H9 (cell line): ENCODE measurements around the gene CAPN12. TPM values are rescaled to one million over a fixed set of nuclear protein-coding genes. Genes with fewer than 3 reads are reported as not detected.

Experiments
- DNase-seq: peaks from one replicate; pipeline ENCODE4 v3.0.0-alpha.2; 2017
- H2AFZ ChIP-seq: one replicate; pipeline ENCODE4 v1.6.1; 2013; ENCODE audit warnings: mild to moderate bottlenecking, low read length, control low read depth, moderate library complexity
- H2AK5ac ChIP-seq: 2 replicates; pipeline ENCODE4 v1.6.1; 2013; ENCODE audit warnings: low read length, control low read depth, mixed read lengths; ENCODE audit not compliant: insufficient read length
- H2BK120ac ChIP-seq: one replicate; pipeline ENCODE4 v1.6.1; 2013; ENCODE audit warnings: low read depth, mild to moderate bottlenecking, low read length, control low read depth, inconsistent platforms; ENCODE audit not compliant: poor library complexity, severe bottlenecking
- H2BK12ac ChIP-seq: 2 replicates; pipeline ENCODE4 v1.6.1; 2013; ENCODE audit warnings: low read length, control low read depth, mixed read lengths, low read depth; ENCODE audit not compliant: insufficient read length
- H2BK15ac ChIP-seq: 2 replicates; pipeline ENCODE4 v1.6.1; 2013; ENCODE audit warnings: low read depth, low read length, control low read depth
- H2BK20ac ChIP-seq: one replicate; pipeline ENCODE4 v1.6.1; 2013; ENCODE audit warnings: low read depth, mild to moderate bottlenecking, low read length, control low read depth, inconsistent platforms; ENCODE audit not compliant: poor library complexity, severe bottlenecking
- H2BK5ac ChIP-seq: 2 replicates; pipeline ENCODE4 v1.6.1; 2013; ENCODE audit warnings: low read length, control low read depth, mixed read lengths; ENCODE audit not compliant: insufficient read length
- H3K14ac ChIP-seq: 2 replicates; pipeline ENCODE4 v1.6.1; 2013; ENCODE audit warnings: low read length, control low read depth; ENCODE audit not compliant: insufficient read depth
- H3K18ac ChIP-seq: 2 replicates; pipeline ENCODE4 v1.6.1; 2013; ENCODE audit warnings: low read depth, mild to moderate bottlenecking, mixed read lengths, low read length, control low read depth; ENCODE audit not compliant: insufficient read length
- H3K23ac ChIP-seq: 2 replicates; pipeline ENCODE4 v1.6.1; 2013; ENCODE audit warnings: low read length, control low read depth, mixed read lengths, low read depth; ENCODE audit not compliant: insufficient read length
- H3K23me2 ChIP-seq: 2 replicates; pipeline ENCODE4 v1.6.1; 2013; ENCODE audit warnings: low read depth, mild to moderate bottlenecking, mixed read lengths, low read length, control low read depth; ENCODE audit not compliant: insufficient read length, poor library complexity, severe bottlenecking
- H3K27ac ChIP-seq: 2 replicates; pipeline ENCODE4 v1.5.1; 2013; ENCODE audit warnings: low read length, control low read depth, mixed read lengths, low read depth; ENCODE audit not compliant: insufficient read length
- H3K27me3 ChIP-seq: 2 replicates; pipeline ENCODE4 v1.6.1; 2013; ENCODE audit warnings: low read length, control low read depth, inconsistent platforms; ENCODE audit not compliant: insufficient read depth
- H3K4ac ChIP-seq: 2 replicates; pipeline ENCODE4 v1.6.1; 2013; ENCODE audit warnings: low read depth, mild to moderate bottlenecking, control low read depth, inconsistent platforms, low read length, moderate library complexity
- H3K4me1 ChIP-seq: 2 replicates; pipeline ENCODE4 v1.6.1; 2013; ENCODE audit warnings: low read length, control low read depth, inconsistent platforms; ENCODE audit not compliant: insufficient read depth
- H3K4me2 ChIP-seq: 2 replicates; pipeline ENCODE4 v1.6.1; 2013; ENCODE audit warnings: low read length, control low read depth, mixed read lengths; ENCODE audit not compliant: insufficient read length, insufficient read depth
- H3K56ac ChIP-seq: 2 replicates; pipeline ENCODE4 v1.6.1; 2013; ENCODE audit warnings: low read depth, mild to moderate bottlenecking, mixed read lengths, low read length, control low read depth; ENCODE audit not compliant: insufficient read length
- H3K79me1 ChIP-seq: 2 replicates; pipeline ENCODE4 v1.6.1; 2013; ENCODE audit warnings: low read depth, mild to moderate bottlenecking, moderate library complexity, low read length, control low read depth, inconsistent platforms; ENCODE audit not compliant: insufficient read depth, poor library complexity, severe bottlenecking
- H3K79me2 ChIP-seq: 2 replicates; pipeline ENCODE4 v1.6.1; 2013; ENCODE audit warnings: low read length, control low read depth, inconsistent platforms; ENCODE audit not compliant: insufficient read depth
- H3K9ac ChIP-seq: 2 replicates; pipeline ENCODE4 v1.6.1; 2013; ENCODE audit warnings: low read length, control low read depth, mixed read lengths; ENCODE audit not compliant: insufficient read length; ENCODE audit errors: extremely low read depth
- H3K9me3 ChIP-seq: one replicate; pipeline ENCODE4 v1.6.1; 2013; ENCODE audit warnings: low read depth, low read length, inconsistent platforms; ENCODE audit not compliant: control insufficient read depth
- H3T11ph ChIP-seq: one replicate; pipeline ENCODE4 v1.6.1; 2013; ENCODE audit warnings: mild to moderate bottlenecking, low read length, control low read depth, inconsistent platforms
- H4K20me1 ChIP-seq: one replicate; pipeline ENCODE4 v1.6.1; 2013; ENCODE audit not compliant: control insufficient read depth, insufficient read length, insufficient read depth
- H4K5ac ChIP-seq: 2 replicates; pipeline ENCODE4 v1.6.1; 2013; ENCODE audit warnings: low read depth, mild to moderate bottlenecking, mixed read lengths, low read length, control low read depth; ENCODE audit not compliant: insufficient read length
- H4K8ac ChIP-seq: replicated peaks from 2 replicates; pipeline ENCODE4 v1.6.1; 2013; ENCODE audit warnings: low read length, control low read depth, mixed read lengths, low read depth; ENCODE audit not compliant: insufficient read length
- H4K91ac ChIP-seq: 2 replicates; pipeline ENCODE4 v1.6.1; 2013; ENCODE audit warnings: low read depth, mild to moderate bottlenecking, moderate library complexity, mixed read lengths, low read length, control low read depth; ENCODE audit not compliant: insufficient read length
- H3K27ac Mint-ChIP-seq, 3 experiments: 2 replicates in 2 of 3; 3 replicates in 1 of 3; pipeline ENCODE4 v1.8.0; 2020 to 2021; ENCODE audit warnings: mixed read lengths in 3 of 3, mild to moderate bottlenecking in 1 of 3, moderate library complexity in 1 of 3
- H3K27me3 Mint-ChIP-seq: 2 replicates; pipeline ENCODE4 v1.8.0; 2021; ENCODE audit warnings: low read depth, mild to moderate bottlenecking, moderate library complexity, mixed read lengths
- H3K36me3 Mint-ChIP-seq, 3 experiments: 2 replicates in 2 of 3; 3 replicates in 1 of 3; pipeline ENCODE4 v1.8.0; 2020 to 2021; ENCODE audit warnings: low read depth in 3 of 3, mixed read lengths in 3 of 3; ENCODE audit not compliant: insufficient read depth in 1 of 3
- H3K4me1 Mint-ChIP-seq, 2 experiments: 2 replicates each; pipeline ENCODE4 v1.8.0; 2020; ENCODE audit warnings: mixed read lengths in 2 of 2
- H3K4me3 Mint-ChIP-seq, 2 experiments: 2 replicates in 1 of 2; 3 replicates in 1 of 2; pipeline ENCODE4 v1.8.0; 2020 to 2021; ENCODE audit warnings: mild to moderate bottlenecking in 2 of 2, mixed read lengths in 2 of 2, moderate library complexity in 1 of 2
- H3K9me3 Mint-ChIP-seq, 2 experiments: 2 replicates in 1 of 2; 3 replicates in 1 of 2; pipeline ENCODE4 v1.8.0; 2020; ENCODE audit warnings: mild to moderate bottlenecking in 2 of 2, mixed read lengths in 2 of 2, moderate library complexity in 1 of 2
- CTCF ChIP-seq: fragments of 200-600 bp; sonication (generic); conservative IDR thresholded peaks from 3 replicates; pipeline ENCODE4 v1.8.0; 2021; ENCODE audit warnings: antibody characterized with exemption, mild to moderate bottlenecking
- WGBS: extraction: QIAGEN DNeasy Blood & Tissue Kit; methylation state at CpG from one replicate; pipeline ENCODE4 v1.1.7; 2013; ENCODE audit warnings: missing lambda C conversion rate, low lambda C conversion rate, mixed read lengths; ENCODE audit not compliant: insufficient read length; ENCODE audit errors: extremely low coverage; 5-methylcytosine and 5-hydroxymethylcytosine counted together
- total RNA-seq: library from RNA; stranded (reverse); gene quantifications from 2 replicates; pipeline ENCODE4 v1.2.1, GENCODE V29; 2021

The CAPN12 gene
- total RNA-seq, 1 experiment from 2014 or later = 10.5 TPM

- H3K4me1 ChIP-seq = no peaks in the 10 kb centered on the region; the same call in 1 of the 2 replicates
- H3K23ac ChIP-seq = no peak overlapping the region
- no peaks in the 10 kb centered on the region for H3K79me1 ChIP-seq
- DNase-seq = no peak
- WGBS = no CpG with 5 or more reads among the region's 7 CpGs
- no peak overlapping the region for H2BK12ac ChIP-seq
- no peak overlapping the region for H2BK20ac ChIP-seq
- no peak overlapping the region for H4K5ac ChIP-seq
- no peak overlapping the region for H2BK120ac ChIP-seq
- H3K9me3 ChIP-seq = no peaks in the 10 kb centered on the region
- TF ChIP-seq CTCF = no peak
- no peak overlapping the region for H3K27ac ChIP-seq
- no peaks in the 10 kb centered on the region for H3K79me2 ChIP-seq
- Mint-ChIP-seq H3K27me3 (no peaks in the 10 kb centered on the region; the same call in none of the 2 replicates), H3K36me3 (peaks cover 11 to 62% (median 59%) of the 10 kb centered on the region in 3 experiments; a peak in 6 of 7 replicates), H3K27ac (peak overlapping the region in 1 of 3 experiments; percentile 76; a peak in 2 of 7 replicates), H3K4me1 (peaks cover 4 to 10% of the 10 kb centered on the region in 2 experiments), H3K9me3 (no peaks in the 10 kb centered on the region; a peak in 1 of 5 replicates), H3K4me3 (no peak overlapping the region)
- H4K8ac ChIP-seq = no peak overlapping the region
- no peak overlapping the region for H3K4me2 ChIP-seq
- H3K4ac ChIP-seq = no peak overlapping the region
- no peak overlapping the region for H3K9ac ChIP-seq
- H3K27me3 ChIP-seq = no peaks in the 10 kb centered on the region
- H4K91ac ChIP-seq = no peak overlapping the region
- no peak overlapping the region for H3K18ac ChIP-seq
- H2AK5ac ChIP-seq = no peak overlapping the region
- peaks cover 4% of the 10 kb centered on the region for H3K23me2 ChIP-seq
- no peak overlapping the region for H2BK5ac ChIP-seq
- H2BK15ac ChIP-seq = no peak overlapping the region
- H3K56ac ChIP-seq = no peak overlapping the region
- H4K20me1 ChIP-seq = no peaks in the 10 kb centered on the region
- no peak overlapping the region for H3K14ac ChIP-seq
- no peak overlapping the region for H2AFZ ChIP-seq
- no peak overlapping the region for H3T11ph ChIP-seq
Observed at GRCh38 chr19:38730470-38730730, 13.9 kb downstream of the CAPN12 start.
